GM10847 (cell line): ENCODE measurements around the gene SULT1B1.

ENCODE experiments used
- POLR2A ChIP-seq: IDR thresholded peaks from 2 replicates; pipeline ENCODE4 v1.6.1; 2011; ENCODE audit not compliant: insufficient read length; ENCODE audit errors: extremely low read depth

SULT1B1 gene

GRCh38 chr4:69727426-69727825, 33.0 kb downstream of the SULT1B1 start:
- no peak for TF ChIP-seq POLR2A

GRCh38 chr4:69726971-69727370, 33.4 kb downstream of the SULT1B1 start:
- no peak for TF ChIP-seq POLR2A

GRCh38 chr4:69718396-69719271, 41.8 kb downstream of the SULT1B1 start:
- TF ChIP-seq POLR2A = no peak

- TF ChIP-seq POLR2A = no peak
Observed at GRCh38 chr4:69717778-69718177, 42.6 kb downstream of the SULT1B1 start.

GRCh38 chr4:69716654-69717053, 43.8 kb downstream of the SULT1B1 start:
- TF ChIP-seq POLR2A = no peak

- TF ChIP-seq POLR2A = no peak
Observed at GRCh38 chr4:69714086-69714485, 46.3 kb downstream of the SULT1B1 start.

GRCh38 chr4:69713593-69713992, 46.8 kb downstream of the SULT1B1 start:
- TF ChIP-seq POLR2A = no peak

- TF ChIP-seq POLR2A = no peak
Observed at GRCh38 chr4:69710580-69710979, 49.8 kb downstream of the SULT1B1 start.

GRCh38 chr4:69708211-69708610, 52.2 kb downstream of the SULT1B1 start:
- no peak for TF ChIP-seq POLR2A

GRCh38 chr4:69707807-69708206, 52.6 kb downstream of the SULT1B1 start:
- no peak for TF ChIP-seq POLR2A

GRCh38 chr4:69702201-69702600, 58.2 kb downstream of the SULT1B1 start:
- TF ChIP-seq POLR2A = no peak

- no peak for TF ChIP-seq POLR2A
Observed at GRCh38 chr4:69701696-69702095, 58.7 kb downstream of the SULT1B1 start.

GRCh38 chr4:69697536-69698242, 62.7 kb downstream of the SULT1B1 start:
- TF ChIP-seq POLR2A = no peak

GRCh38 chr4:69689599-69689998, 70.8 kb downstream of the SULT1B1 start:
- no peak for TF ChIP-seq POLR2A

- TF ChIP-seq POLR2A = no peak
Observed at GRCh38 chr4:69684804-69685203, 75.6 kb downstream of the SULT1B1 start.
